ENCODE data around the gene SMYD3.

SMYD3 gene

GRCh38 chr1:245871191-245871590 is 635.9 kb downstream of the SMYD3 start:
- DNase-seq (ENCODE audit: low spot score) = no peak

DNA sequence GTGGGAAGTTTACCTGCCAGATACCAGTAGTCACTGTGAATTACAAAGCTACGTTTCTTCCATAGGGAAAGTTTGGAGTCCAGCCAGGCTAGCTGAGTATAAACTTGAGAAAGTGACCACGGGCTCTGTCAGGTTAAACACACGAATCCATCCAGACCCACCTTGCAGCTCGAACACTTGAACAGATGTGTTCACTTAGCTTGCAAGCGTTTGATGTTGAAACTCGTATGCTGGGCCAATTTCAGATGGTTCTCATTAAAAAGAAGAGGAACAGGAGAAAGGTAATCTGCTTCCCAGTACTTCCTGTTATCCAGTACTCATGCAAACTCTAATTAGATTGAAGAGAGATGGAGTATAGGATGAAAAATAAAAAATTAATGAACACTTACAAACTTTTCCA is 636.4 kb downstream of the SMYD3 start:
- no peak for DNase-seq (ENCODE audit: low spot score)

- no peak for DNase-seq (ENCODE audit: low spot score)
Measured at GRCh38 chr1:245869847-245870246, 637.2 kb downstream of the SMYD3 start.

- no peak for DNase-seq (ENCODE audit: low spot score)
Measured at GRCh38 chr1:245867738-245868137, 639.3 kb downstream of the SMYD3 start.

- DNase-seq (ENCODE audit: low spot score) = no peak
Measured at GRCh38 chr1:245864872-245865271, 642.2 kb downstream of the SMYD3 start.

DNA sequence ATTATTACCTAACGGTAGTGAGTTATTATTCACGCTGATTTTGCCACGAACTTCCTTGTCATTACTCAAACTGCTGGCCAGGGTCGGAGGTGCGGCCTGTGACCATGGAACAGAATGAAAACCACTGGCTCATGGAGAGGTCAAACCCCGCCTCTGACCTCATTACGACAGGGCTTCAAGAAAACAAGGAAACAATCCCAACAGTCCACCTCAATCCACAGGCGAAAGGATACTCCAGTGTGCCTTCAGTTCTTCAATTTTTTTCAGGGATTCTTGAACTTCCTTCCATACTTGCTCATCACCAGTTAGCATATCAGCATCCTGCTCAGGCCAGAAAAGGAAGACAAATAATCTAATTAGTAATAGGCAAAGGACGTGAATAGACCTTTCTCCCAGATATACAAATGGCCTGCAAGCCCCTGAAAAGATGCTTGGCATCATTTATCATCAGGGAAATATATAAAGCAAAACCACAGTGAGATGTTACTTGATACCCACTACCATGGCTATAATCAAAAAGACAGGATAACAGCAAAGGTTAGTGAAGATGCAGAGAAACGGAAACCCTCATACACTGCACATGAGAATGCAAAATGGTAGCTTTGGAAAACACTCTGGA is 643.4 kb downstream of the SMYD3 start:
- DNase-seq (ENCODE audit: low spot score) = no peak

- DNase-seq (ENCODE audit: low spot score) = no peak
Measured at GRCh38 chr1:245862812-245863540, 644.1 kb downstream of the SMYD3 start.

DNA sequence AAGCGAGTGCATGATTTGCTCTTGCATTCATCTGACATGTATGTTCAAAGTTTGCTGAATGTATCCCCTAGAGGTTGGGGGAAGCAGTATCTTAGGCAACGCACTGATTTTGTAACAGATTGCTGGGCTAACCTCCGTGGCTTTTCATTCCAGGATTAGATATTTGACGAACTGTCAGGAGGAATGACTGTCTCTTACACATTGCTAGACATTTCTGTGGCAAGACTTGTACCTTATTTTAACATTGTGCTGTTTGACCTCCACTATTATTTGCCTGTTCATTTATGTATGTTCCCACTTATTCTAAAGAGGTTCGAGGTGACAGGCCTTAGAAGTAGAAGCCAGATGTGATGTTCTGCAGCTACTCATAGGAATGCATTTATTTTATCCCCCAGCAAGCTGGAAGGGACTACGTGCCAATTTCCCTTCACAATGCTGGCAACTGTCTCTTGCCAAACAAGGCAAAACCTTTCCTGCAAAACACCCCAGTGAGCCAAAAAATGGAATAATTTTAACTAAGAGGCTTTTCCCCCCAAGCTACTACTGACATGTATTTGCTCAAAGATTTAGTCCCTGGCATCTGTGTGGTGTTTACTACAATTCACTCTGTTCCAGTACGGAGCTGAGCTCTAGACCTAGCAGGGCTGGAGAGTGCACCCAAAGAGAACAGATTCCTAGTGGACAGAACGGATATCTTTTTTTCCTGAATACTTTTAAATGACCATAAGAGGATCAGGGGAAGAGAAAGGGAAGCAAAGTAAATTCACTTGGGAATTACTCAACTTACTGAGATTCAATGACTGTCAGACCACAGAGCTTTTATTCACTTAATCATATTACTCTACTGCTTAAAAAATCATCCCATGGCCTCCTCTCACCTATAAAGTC is 646.2 kb downstream of the SMYD3 start:
- no peak for DNase-seq (ENCODE audit: low spot score)

- peak; percentile 84 for DNase-seq (ENCODE audit: low spot score)
Measured at GRCh38 chr1:245859493-245860114, 647.5 kb downstream of the SMYD3 start.

- peak; percentile 23 for DNase-seq (ENCODE audit: low spot score)
Measured at GRCh38 chr1:245858722-245859492, 648.2 kb downstream of the SMYD3 start.

- no peak for DNase-seq (ENCODE audit: low spot score)
Measured at GRCh38 chr1:245858022-245858721, 648.9 kb downstream of the SMYD3 start.

- no peak for DNase-seq (ENCODE audit: low spot score)
Measured at GRCh38 chr1:245856944-245857531, 650.0 kb downstream of the SMYD3 start.

- DNase-seq (ENCODE audit: low spot score) = no peak
Measured at GRCh38 chr1:245855846-245856730, 651.0 kb downstream of the SMYD3 start.

DNA sequence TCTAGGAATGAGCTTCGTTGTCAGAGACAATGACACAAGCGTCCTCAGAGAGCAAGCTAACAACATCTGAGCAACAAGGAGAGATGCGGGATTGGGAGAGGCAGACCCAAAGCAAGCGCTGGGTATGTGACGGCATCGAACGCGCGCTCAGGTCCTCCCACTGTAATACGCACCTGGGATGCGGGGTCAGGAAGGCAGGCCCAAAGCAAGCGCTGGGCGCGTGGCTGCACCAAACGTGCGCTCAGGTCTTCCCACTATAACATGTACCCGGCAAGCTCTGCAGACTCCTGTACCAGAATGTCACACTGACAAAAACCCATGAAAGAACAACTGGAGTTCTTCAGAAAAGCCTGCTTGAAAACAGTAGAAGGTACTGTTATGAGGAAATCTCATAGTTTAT is 653.8 kb downstream of the SMYD3 start:
- DNase-seq (ENCODE audit: low spot score) = no peak

GRCh38 chr1:245843101-245843500 is 664.0 kb downstream of the SMYD3 start:
- no peak for DNase-seq (ENCODE audit: low spot score)

DNA sequence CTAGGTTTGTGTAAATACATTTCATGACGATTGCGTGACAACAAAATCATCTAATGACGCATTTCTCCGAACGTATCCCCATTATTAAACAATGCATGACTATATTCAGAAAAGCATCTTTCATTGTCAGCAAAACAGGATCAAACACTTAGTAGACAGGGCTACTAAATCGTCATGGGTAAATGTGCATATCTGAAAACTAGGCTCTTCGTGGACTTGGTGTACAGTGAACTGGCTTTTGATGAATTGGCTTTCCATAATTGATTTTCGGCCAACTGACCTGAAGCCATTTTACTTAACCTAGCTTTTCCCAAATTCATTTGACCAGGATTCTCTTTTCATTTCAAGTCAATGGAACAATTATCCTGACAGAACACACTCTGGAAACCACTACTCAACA is 665.0 kb downstream of the SMYD3 start:
- DNase-seq (ENCODE audit: low spot score) = no peak

- DNase-seq (ENCODE audit: low spot score) = no peak
Measured at GRCh38 chr1:245840971-245841370, 666.1 kb downstream of the SMYD3 start.

- DNase-seq (ENCODE audit: low spot score) = peak; percentile 14
Measured at GRCh38 chr1:245837718-245838117, 669.4 kb downstream of the SMYD3 start.

DNA sequence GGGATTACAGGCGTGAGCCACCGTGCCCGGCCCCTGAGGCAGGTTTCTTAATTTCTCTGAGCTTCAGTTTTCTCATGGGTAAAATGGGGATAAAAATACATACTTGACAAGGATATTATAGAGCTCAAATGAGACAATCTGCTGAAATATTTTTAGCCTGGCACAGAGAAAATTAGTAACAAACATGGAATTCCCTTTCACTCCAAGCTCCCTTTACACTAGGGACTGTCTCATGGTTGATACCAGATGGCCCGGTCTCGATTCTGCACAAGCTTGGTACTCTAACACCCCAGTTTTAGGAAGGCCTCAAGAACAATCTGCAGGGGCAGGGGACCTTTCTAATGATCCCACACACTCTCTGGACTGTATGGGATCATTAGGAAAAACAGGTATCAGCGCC is 671.7 kb downstream of the SMYD3 start:
- no peak for DNase-seq (ENCODE audit: low spot score)

DNA sequence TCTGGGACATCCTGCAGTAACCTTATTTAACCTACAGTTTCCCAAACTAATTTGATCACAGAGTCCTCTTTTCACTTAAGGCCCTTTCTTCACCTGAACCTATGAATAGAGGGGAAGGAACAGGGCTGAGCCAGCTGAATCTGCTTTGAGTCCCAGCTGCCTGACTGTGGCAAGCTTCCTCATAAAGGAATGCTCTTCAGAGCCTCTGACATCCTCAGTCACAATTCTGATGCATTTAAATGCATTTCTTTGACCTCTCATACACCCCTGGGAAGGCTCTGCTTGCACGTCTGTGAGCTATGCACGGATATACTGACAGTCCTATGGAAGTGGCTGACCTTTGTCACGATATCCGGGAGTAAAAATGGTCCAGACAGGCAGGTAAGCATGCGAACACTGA is 673.1 kb downstream of the SMYD3 start:
- DNase-seq (ENCODE audit: low spot score) = no peak
